ENCODE measurements around the gene ST6GALNAC1.

The ST6GALNAC1 gene

GRCh38 chr17:76578376-76578775 lies 65.2 kb downstream of the ST6GALNAC1 start:
- DNase-seq (ENCODE audit: low spot score), result no peak

- no peak for DNase-seq (ENCODE audit: low spot score)
Observed at GRCh38 chr17:76577876-76578275, 65.7 kb downstream of the ST6GALNAC1 start.

- DNase-seq (ENCODE audit: low spot score), result no peak
Observed at GRCh38 chr17:76576189-76576588, 67.4 kb downstream of the ST6GALNAC1 start.

GRCh38 chr17:76575570-76575969 lies 68.0 kb downstream of the ST6GALNAC1 start:
- DNase-seq (ENCODE audit: low spot score), result no peak

Measured in CD4-positive, alpha-beta T cell treated with Interleukin-6 at 100 ng/mL for 8 hours (primary cell).